Fibroblast of pulmonary artery (primary cell): ENCODE data around the gene ACSM6.

Experiments used
- DNase-seq: peaks from one replicate; pipeline ENCODE4 v3.0.0-alpha.2; 2010; ENCODE audit warnings: low read depth
- H3K4me3 ChIP-seq: replicated peaks from 2 replicates; pipeline ENCODE4 v1.5.1; 2011; ENCODE audit warnings: low read depth, mild to moderate bottlenecking, control low read depth, low read length, moderate library complexity
- TF ChIP-seq, protein P1 (sequence below): IDR thresholded peaks from 2 replicates; pipeline ENCODE4 v1.5.1; 2011; ENCODE audit warnings: mild to moderate bottlenecking, control low read depth, low read length, inconsistent platforms; ENCODE audit errors: missing control alignments

ACSM6 gene

DNA sequence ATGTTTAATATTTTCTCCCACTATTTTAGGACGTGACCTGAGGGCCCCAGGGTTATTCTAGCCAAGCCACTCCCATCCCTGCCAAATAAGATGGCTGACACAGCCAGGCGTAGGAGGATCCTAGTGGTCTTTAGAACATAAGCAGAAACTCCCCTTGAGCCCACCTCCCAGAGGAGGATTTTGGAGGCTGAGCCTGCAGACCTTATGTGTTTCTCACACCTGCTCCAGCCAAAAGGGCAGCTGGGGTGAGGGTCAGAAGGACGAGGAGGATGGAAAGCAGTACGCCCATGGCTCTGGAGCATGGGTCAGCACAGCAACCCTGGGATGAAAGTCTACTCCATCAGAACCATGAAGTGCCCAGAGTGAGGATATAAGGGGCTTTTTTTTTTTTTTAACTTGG lies 56.8 kb downstream of the ACSM6 start:
- TF ChIP-seq, protein P1, sequence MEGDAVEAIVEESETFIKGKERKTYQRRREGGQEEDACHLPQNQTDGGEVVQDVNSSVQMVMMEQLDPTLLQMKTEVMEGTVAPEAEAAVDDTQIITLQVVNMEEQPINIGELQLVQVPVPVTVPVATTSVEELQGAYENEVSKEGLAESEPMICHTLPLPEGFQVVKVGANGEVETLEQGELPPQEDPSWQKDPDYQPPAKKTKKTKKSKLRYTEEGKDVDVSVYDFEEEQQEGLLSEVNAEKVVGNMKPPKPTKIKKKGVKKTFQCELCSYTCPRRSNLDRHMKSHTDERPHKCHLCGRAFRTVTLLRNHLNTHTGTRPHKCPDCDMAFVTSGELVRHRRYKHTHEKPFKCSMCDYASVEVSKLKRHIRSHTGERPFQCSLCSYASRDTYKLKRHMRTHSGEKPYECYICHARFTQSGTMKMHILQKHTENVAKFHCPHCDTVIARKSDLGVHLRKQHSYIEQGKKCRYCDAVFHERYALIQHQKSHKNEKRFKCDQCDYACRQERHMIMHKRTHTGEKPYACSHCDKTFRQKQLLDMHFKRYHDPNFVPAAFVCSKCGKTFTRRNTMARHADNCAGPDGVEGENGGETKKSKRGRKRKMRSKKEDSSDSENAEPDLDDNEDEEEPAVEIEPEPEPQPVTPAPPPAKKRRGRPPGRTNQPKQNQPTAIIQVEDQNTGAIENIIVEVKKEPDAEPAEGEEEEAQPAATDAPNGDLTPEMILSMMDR, result no peak
- DNase-seq, result no peak
- no peak overlapping the region for H3K4me3 ChIP-seq

DNA sequence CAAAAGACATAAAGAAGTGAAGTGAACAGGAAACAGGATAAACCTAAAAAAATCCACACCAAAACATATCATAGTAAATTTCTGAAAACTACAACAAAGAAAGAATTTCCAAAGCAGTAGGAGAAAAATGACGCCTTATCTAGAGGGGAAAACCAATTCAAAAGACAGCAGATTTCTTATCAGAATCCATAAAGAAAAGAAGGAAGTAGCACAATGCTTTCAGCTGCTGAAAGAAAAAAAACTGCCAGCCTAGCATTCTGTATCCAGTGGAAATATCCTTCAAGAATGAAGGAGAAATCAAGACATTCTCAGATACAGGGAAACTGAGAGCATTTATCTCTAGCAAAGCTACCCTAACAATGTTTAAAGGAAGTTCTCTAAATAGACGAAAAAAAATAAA lies 59.0 kb downstream of the ACSM6 start:
- peak; percentile 43 for DNase-seq
- TF ChIP-seq, protein P1, result no peak
- H3K4me3 ChIP-seq, result no peak overlapping the region

DNA sequence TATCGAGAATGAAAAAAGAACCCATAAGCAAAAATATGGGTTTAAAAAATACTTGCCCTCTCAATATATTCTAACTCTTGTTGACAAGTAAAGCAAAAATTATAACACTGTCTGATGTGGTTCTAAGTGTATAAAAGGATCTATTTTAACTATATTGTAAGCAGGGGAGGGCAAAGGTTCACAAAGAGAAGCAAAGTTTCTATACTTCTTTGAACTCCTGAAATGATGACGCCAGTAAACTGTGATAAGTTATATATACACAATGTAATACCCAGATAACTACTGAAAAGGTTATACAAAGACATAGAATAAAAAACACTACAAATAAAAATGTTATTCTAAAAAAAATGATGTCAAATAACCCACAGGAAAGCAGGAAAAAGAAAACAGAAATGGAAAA lies 59.6 kb downstream of the ACSM6 start:
- TF ChIP-seq, protein P1, result no peak
- DNase-seq, result no peak
- H3K4me3 ChIP-seq, result no peak overlapping the region

DNA sequence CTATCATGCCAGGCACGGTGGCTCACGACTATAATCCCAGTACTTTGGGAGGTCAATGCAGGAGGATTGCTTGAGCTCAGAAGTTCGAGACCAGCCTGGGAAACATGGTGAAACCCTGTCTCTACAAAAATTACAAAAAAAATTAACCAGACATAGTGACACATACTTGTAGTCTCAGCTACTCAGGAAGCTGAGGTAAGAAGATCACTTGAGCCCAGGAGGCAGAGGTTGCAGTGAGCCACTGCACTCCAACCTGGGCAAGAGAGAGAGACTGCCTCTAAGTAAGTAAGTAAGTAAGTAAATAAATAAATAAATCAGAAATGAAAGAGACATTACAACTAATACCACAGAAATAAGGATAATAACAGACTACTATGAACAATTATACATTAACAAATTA lies 60.6 kb downstream of the ACSM6 start:
- H3K4me3 ChIP-seq, result no peak overlapping the region
- TF ChIP-seq, protein P1, result no peak
- no peak for DNase-seq

DNA sequence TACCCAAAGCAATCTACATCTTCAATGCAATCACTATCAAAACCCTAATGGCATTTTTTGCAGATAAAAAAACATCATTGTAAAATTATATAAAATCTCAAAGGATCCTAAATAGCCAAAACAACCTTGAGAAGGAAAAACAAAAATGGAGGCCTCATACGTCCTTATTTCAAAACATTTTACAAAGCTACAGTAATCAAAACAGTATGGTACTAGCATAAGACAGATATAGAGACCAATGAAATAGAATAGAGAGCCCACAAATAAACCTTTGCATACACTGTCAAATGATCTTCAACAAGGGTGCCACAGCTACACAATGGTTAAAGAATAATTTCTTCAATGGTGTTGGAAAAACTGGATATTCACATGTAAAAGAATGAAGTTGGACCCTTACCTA lies 62.2 kb downstream of the ACSM6 start:
- TF ChIP-seq, protein P1, result no peak
- no peak overlapping the region for H3K4me3 ChIP-seq
- no peak for DNase-seq

DNA sequence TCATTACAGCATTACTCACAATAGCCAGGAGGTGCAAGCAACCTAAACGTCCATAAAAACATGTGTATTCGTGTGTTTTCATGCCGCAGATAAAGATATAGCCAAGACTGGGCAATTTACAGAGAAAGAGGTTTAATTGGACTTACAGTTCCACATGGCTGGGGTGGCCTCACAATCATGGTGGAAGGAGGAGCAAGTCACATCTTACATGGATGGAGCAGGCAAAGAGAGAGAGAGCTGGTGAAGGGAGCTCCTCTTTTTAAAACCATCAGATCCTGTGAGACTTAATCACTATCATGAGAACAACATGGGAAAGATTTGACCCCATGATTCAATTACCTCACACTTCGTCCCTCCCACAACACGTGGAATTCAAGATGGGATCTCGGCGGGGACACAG lies 63.8 kb downstream of the ACSM6 start:
- no peak overlapping the region for H3K4me3 ChIP-seq
- DNase-seq, result no peak
- TF ChIP-seq, protein P1, result no peak

DNA sequence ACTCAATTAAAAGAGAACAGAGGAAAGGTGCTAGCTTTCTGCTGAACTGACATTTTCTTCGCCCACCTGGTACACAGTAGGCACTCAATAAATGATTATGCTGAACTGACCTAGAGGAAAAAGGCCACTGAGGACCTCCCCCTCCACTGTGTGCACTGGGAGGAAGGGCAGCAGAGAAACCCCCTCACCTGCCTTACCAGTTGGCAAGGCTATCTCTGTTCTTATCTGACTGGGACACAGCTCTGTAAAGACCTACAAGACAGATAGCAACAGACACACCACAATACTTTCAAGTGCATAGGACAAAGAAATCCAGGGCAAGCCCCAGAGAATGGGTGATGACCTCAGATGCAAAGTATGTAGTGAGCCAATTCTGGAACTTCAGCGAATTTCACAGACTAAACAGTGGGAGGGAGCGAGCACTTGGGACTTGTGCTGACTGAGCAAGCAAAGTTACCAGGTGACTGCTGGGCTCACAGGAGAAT lies 66.4 kb downstream of the ACSM6 start:
- no peak overlapping the region for H3K4me3 ChIP-seq
- peak; percentile 95 for DNase-seq
- TF ChIP-seq, protein P1, result no peak
